ENCODE data around the gene PAPPA. TPM values are rescaled to one million over a fixed set of nuclear protein-coding genes. Genes with fewer than 3 reads are reported as not detected.

Gene PAPPA
- total and polyA plus RNA-seq, 3 experiments from 2014 or later = not detected

DNA sequence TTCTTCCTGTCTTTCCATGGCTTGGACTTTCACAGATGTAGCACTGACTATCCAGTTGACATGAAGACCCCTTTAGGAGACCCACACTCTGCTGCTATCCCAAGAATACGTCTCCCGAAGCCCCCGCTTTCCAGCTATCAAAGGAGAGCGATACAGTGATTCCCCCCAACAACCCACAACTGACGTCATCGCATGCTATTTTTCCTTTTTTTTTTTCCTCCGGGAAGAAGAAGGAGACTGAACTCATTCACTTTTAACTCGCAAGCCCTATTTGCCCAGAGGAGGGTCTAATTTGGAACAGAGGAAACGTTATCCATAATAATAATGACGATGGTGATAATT lies 2.1 kb downstream of the PAPPA start:
- POLR2A ChIA-PET = no interaction called here
- Histone ChIP-seq H3K27me3 (ENCODE audit: insufficient read depth, low read length, poor library complexity, severe bottlenecking) (peaks cover 4% of the 10 kb centered on the region), H3K4me3 (ENCODE audit: low read length) (no peak overlapping the region), H3K4me1 (ENCODE audit: insufficient read depth, low read length) (no peaks in the 10 kb centered on the region), H3K36me3 (ENCODE audit: insufficient read depth, low read length) (no peaks in the 10 kb centered on the region), H3K27ac (ENCODE audit: low read depth, low read length) (no peak overlapping the region), H3K9me3 (ENCODE audit: low read length) (no peaks in the 10 kb centered on the region)
- H3K4me1 Mint-ChIP-seq = peaks cover 0 to 18% (median 2%) of the 10 kb centered on the region in 3 donors
- DNase-seq = no peak
- H3K27ac Mint-ChIP-seq = no peak overlapping the region
- no peaks in the 10 kb centered on the region for H3K36me3 Mint-ChIP-seq
- H3K4me3 Mint-ChIP-seq = peak overlapping the region in 1 of 7 donors; percentile 14
- peaks cover 0 to 8% (median 5%) of the 10 kb centered on the region in 5 donors for H3K9me3 Mint-ChIP-seq
- CTCF ChIA-PET = no interaction called here
- peaks cover 43 to 79% of the 10 kb centered on the region in 2 donors for H3K27me3 Mint-ChIP-seq

DNA sequence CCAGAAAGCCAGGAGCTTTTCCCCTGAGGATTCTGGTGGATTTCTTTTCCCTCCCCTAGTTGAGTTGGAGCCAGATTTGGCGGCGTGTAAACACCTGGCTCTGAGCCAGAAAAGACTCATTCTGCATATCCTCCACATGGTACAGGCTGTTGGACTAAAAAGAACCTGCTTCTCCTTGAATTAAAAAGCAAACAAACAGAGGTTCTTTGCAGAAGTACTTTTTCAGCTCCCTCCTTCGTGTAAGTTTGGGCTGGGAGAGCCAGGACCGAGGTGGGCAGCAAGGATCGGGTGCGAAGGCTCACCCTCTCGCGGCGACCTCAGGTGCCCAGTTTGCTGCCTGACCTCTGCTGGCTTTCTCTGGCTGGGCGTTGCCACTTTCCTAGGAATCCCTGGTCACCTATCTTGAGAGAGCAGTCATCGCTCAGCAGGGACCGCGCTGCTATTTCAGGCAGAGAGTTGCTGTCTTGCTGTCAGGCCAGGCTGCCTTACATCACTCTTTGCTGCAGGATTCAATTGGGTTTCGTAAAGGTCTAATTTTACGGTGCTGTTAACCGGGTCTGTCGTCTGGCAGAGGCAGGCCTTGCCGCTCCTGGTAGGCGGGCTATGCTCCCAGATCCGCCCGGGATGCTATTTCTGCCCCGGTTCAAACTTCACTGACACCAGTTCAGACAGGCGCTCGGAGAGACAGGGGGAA lies 3.2 kb downstream of the PAPPA start:
- Mint-ChIP-seq H3K4me1 (peaks cover 0 to 18% (median 2%) of the 10 kb centered on the region in 3 donors), H3K36me3 (no peaks in the 10 kb centered on the region), H3K4me3 (no peak overlapping the region), H3K27me3 (peaks cover 41 to 78% of the 10 kb centered on the region in 2 donors), H3K9me3 (peaks cover 4 to 10% (median 5%) of the 10 kb centered on the region in 5 donors), H3K27ac (no peak overlapping the region)
- H3K4me3 ChIP-seq (ENCODE audit: low read length) = no peak overlapping the region
- no peak for DNase-seq
- H3K27me3 ChIP-seq (ENCODE audit: insufficient read depth, low read length, poor library complexity, severe bottlenecking) = peaks cover 4% of the 10 kb centered on the region
- H3K36me3 ChIP-seq (ENCODE audit: insufficient read depth, low read length) = no peaks in the 10 kb centered on the region
- ChIA-PET CTCF (no interaction called here), POLR2A (no interaction called here)
- H3K9me3 ChIP-seq (ENCODE audit: low read length) = no peaks in the 10 kb centered on the region
- no peaks in the 10 kb centered on the region for H3K4me1 ChIP-seq (ENCODE audit: insufficient read depth, low read length)
- H3K27ac ChIP-seq (ENCODE audit: low read depth, low read length) = no peak overlapping the region

DNA sequence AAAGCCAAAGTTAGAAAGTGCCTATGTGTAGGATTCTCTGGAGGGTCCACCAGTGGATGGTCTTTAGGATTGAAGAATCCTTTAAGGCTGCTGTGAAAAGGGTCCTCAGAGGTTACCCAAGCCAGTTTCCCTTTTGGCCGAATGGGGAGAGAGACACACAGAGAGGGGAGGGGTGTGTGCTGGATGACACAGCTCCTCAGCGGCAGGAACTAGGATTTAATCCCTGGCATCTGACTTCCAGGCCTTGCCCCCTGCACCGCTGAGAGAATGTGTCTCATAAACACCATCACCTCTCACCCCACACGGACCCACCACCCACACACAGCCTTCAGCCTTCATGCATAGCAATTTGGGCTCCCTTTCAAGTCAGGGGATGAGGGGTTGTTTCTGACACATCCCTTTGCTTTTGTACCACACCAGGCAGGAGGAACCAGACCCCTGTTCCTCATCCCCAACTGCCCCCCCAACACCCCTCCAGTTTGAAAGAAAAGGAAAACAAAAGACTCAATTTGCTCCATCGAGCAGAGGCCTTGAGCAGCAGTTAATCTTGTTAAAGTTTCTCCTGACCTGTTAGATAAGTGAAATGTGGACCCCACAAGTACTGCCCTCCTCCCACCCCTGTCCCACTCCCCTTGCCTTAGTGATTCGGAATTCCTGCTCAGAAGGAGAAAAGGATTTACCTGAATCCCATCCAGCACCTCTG lies 4.0 kb downstream of the PAPPA start:
- no peak overlapping the region for H3K4me3 Mint-ChIP-seq
- CTCF ChIA-PET = no interaction called here
- H3K27me3 ChIP-seq (ENCODE audit: insufficient read depth, low read length, poor library complexity, severe bottlenecking) = peaks cover 4% of the 10 kb centered on the region

DNA sequence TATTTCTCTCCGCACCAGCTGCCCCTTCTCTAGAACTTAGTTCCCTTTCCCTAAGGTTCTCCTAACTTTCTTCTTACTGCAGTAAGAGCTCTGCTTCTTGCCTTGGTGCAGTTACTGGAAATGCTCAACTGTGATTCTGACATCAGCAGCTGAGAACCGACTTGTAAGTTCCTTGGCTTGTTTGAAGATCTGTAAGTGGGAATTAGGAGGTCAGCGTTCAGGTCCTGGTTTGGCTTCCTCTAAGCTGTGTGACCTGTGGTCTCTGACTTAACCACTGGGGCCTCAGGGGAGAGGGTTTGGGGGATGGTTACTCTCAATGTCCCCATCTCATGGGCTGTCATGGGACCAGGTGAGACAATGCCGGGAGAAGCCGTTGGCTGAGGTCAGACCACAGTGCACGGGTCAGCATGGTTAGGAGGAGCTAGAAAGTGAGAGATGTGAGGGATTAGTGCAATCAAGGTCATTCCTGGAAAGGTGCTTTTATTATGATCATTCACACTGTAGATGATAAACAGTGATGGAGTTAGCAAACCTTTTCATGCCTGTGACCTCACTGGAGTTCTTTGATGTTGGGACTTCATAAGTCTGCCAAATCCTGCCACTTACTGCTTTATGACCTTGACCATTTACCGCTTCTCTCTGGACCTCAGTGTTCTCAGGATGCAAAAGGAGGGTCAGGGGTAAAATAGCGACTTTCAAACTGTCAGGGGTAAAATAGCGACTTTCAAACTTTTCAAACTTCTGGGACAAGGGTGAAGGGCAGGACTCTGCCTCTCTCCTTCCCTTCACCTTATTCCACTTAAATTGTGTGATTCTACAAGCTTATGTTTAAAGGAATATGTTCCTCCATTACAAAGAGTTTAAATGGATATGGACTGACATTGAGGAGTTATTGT lies 7.3 kb downstream of the PAPPA start:
- Histone ChIP-seq H3K36me3 (ENCODE audit: insufficient read depth, low read length) (no peaks in the 10 kb centered on the region), H3K9me3 (ENCODE audit: low read length) (no peaks in the 10 kb centered on the region), H3K27ac (ENCODE audit: low read depth, low read length) (no peak overlapping the region), H3K4me1 (ENCODE audit: insufficient read depth, low read length) (no peaks in the 10 kb centered on the region), H3K27me3 (ENCODE audit: insufficient read depth, low read length, poor library complexity, severe bottlenecking) (no peaks in the 10 kb centered on the region), H3K4me3 (ENCODE audit: low read length) (no peak overlapping the region)
- Mint-ChIP-seq H3K36me3 (no peaks in the 10 kb centered on the region), H3K27me3 (peaks cover 17 to 44% of the 10 kb centered on the region in 2 donors), H3K27ac (peak overlapping the region in 1 of 8 donors; percentile 54), H3K9me3 (peaks cover 3 to 5% (median 4%) of the 10 kb centered on the region in 5 donors), H3K4me3 (no peak overlapping the region), H3K4me1 (no peaks in the 10 kb centered on the region)
- DNase-seq = no peak
- ChIA-PET POLR2A (no interaction called here), CTCF (no interaction called here)

More for the DNA sequence above, 4.0 kb downstream of the PAPPA start:
- Mint-ChIP-seq H3K36me3 (no peaks in the 10 kb centered on the region), H3K4me1 (peaks cover 0 to 18% (median 2%) of the 10 kb centered on the region in 3 donors), H3K27me3 (peaks cover 41 to 70% of the 10 kb centered on the region in 2 donors), H3K9me3 (peaks cover 4 to 10% (median 5%) of the 10 kb centered on the region in 5 donors), H3K27ac (no peak overlapping the region)
- H3K27ac ChIP-seq (ENCODE audit: low read depth, low read length) = no peak overlapping the region
- DNase-seq = no peak
- H3K36me3 ChIP-seq (ENCODE audit: insufficient read depth, low read length) = no peaks in the 10 kb centered on the region
- POLR2A ChIA-PET = no interaction called here
- H3K4me1 ChIP-seq (ENCODE audit: insufficient read depth, low read length) = no peaks in the 10 kb centered on the region
- H3K9me3 ChIP-seq (ENCODE audit: low read length) = no peaks in the 10 kb centered on the region
- no peak overlapping the region for H3K4me3 ChIP-seq (ENCODE audit: low read length)

DNA sequence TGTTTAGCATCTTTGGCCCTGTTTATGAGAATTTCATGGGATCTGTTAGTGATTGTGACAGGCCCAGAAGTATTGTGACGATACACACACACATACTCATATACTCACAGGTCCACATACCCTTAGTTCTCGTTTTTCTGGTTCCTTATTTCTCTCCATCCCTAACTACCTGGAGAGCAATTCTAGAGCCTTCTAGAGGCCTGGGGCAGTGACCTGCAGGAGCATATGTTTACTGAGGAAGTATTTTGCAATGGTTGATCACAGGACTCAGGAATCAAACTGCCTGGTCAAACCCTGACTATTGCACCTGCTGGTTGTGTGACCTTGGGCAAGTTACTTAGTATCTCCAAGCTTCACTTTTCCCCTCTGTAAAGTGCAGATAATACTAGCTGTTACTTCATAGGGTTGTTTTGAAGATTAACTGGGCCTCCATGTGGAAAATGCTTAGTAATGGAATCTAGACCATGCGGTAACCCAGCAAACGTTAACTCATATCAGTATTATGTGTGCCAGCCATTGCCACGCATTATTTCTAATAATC lies 8.7 kb downstream of the PAPPA start:
- Histone ChIP-seq H3K27me3 (ENCODE audit: insufficient read depth, low read length, poor library complexity, severe bottlenecking) (no peaks in the 10 kb centered on the region), H3K4me3 (ENCODE audit: low read length) (no peak overlapping the region), H3K27ac (ENCODE audit: low read depth, low read length) (no peak overlapping the region), H3K9me3 (ENCODE audit: low read length) (no peaks in the 10 kb centered on the region), H3K36me3 (ENCODE audit: insufficient read depth, low read length) (no peaks in the 10 kb centered on the region), H3K4me1 (ENCODE audit: insufficient read depth, low read length) (no peaks in the 10 kb centered on the region)
- Mint-ChIP-seq H3K36me3 (no peaks in the 10 kb centered on the region), H3K4me3 (no peak overlapping the region), H3K9me3 (peaks cover 2 to 5% (median 4%) of the 10 kb centered on the region in 5 donors), H3K27ac (no peak overlapping the region), H3K4me1 (no peaks in the 10 kb centered on the region), H3K27me3 (peaks cover 13 to 30% of the 10 kb centered on the region in 2 donors)
- POLR2A ChIA-PET = no interaction called here
- CTCF ChIA-PET = no interaction called here
- DNase-seq = no peak

DNA sequence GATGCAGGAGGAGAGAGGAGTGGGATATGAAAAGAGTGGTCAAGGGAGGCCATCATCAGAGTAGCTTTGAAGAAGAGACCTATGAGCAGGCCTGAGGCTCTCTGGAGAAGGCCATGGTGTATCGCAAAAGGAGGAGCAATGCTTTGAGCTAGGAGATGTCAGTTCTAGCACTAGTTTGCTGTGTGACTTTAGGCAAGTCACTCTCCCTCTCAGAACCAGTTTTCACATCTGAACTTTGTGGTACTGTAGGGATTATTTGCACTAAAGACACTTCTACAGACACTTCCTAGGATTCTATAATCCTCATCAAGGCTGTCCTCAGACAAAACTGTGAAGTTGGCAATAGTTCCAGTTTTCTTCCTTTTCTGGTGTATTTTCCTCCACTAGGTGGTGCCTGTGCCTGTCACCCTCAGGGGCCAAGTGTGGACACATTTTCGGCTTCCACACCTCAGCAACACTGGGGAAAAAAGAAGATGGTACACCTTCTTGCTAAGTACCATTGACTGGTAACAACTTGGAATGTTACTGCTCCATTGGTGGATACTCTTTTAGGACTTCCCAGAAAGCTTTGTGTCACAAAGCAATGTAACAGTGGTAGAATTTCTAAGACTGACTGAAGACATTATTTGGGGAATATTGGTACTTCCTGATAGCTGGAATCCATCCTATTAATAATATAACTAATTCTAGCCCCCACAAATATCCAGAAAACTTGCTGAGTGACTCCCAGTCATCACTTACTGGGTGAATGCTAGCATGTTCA lies 9.9 kb downstream of the PAPPA start:
- Histone ChIP-seq H3K4me3 (ENCODE audit: low read length) (no peak overlapping the region), H3K27ac (ENCODE audit: low read depth, low read length) (no peak overlapping the region), H3K4me1 (ENCODE audit: insufficient read depth, low read length) (no peaks in the 10 kb centered on the region), H3K36me3 (ENCODE audit: insufficient read depth, low read length) (no peaks in the 10 kb centered on the region), H3K9me3 (ENCODE audit: low read length) (no peaks in the 10 kb centered on the region), H3K27me3 (ENCODE audit: insufficient read depth, low read length, poor library complexity, severe bottlenecking) (no peaks in the 10 kb centered on the region)
- Mint-ChIP-seq H3K4me1 (no peaks in the 10 kb centered on the region), H3K27me3 (peaks cover 10 to 21% of the 10 kb centered on the region in 2 donors), H3K27ac (no peak overlapping the region), H3K36me3 (no peaks in the 10 kb centered on the region), H3K9me3 (peaks cover 0 to 5% (median 4%) of the 10 kb centered on the region in 5 donors), H3K4me3 (no peak overlapping the region)
- POLR2A ChIA-PET = no interaction called here
- CTCF ChIA-PET = no interaction called here
- DNase-seq = no peak

DNA sequence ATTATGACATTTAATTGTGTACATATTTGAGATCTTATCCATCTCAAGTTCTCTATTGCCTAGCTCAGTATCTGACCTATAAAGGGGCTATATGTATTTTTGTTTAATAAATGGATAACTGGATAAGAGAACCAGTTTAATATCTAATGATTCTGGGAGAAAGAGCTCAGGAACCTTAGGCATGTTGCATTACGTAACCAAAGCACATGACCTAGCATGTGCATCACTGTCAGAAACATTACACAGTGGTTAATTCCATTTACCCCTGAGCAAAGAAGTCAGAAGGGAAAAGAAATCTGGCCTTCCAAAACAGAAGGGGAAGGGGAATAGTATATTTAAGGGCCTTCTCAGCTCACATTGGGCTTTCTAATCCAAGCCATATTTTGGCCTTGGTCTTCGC lies 12.3 kb downstream of the PAPPA start:
- Mint-ChIP-seq H3K36me3 (no peaks in the 10 kb centered on the region), H3K27me3 (peaks cover 0 to 5% of the 10 kb centered on the region in 2 donors)
- POLR2A ChIA-PET = no interaction called here

More for the DNA sequence above, 12.3 kb downstream of the PAPPA start:
- Histone ChIP-seq H3K4me3 (ENCODE audit: low read length) (no peak overlapping the region), H3K9me3 (ENCODE audit: low read length) (no peaks in the 10 kb centered on the region), H3K27me3 (ENCODE audit: insufficient read depth, low read length, poor library complexity, severe bottlenecking) (no peaks in the 10 kb centered on the region), H3K27ac (ENCODE audit: low read depth, low read length) (no peak overlapping the region), H3K36me3 (ENCODE audit: insufficient read depth, low read length) (no peaks in the 10 kb centered on the region), H3K4me1 (ENCODE audit: insufficient read depth, low read length) (no peaks in the 10 kb centered on the region)
- no peaks in the 10 kb centered on the region for H3K4me1 Mint-ChIP-seq
- no peak overlapping the region for H3K27ac Mint-ChIP-seq
- no peak for DNase-seq
- CTCF ChIA-PET = no interaction called here
- H3K9me3 Mint-ChIP-seq = peaks cover 0 to 5% (median 2%) of the 10 kb centered on the region in 5 donors
- H3K4me3 Mint-ChIP-seq = no peak overlapping the region
